WI38 (cell line): ENCODE data around the gene TAGLN.

Experiments
- H3K4me3 ChIP-seq: 2 replicates; pipeline ENCODE4 v1.5.1; 2011; ENCODE audit warnings: low read depth, mild to moderate bottlenecking, control low read depth, low read length
- TF ChIP-seq, protein P1 (sequence below): IDR thresholded peaks from 2 replicates; pipeline ENCODE4 v1.5.1; 2012; ENCODE audit warnings: low read depth, mild to moderate bottlenecking, control low read depth, low read length

TAGLN gene

GRCh38 chr11:117210620-117211019 is 11.4 kb downstream of the TAGLN start:
- no peak overlapping the region for H3K4me3 ChIP-seq
- TF ChIP-seq, protein P1, sequence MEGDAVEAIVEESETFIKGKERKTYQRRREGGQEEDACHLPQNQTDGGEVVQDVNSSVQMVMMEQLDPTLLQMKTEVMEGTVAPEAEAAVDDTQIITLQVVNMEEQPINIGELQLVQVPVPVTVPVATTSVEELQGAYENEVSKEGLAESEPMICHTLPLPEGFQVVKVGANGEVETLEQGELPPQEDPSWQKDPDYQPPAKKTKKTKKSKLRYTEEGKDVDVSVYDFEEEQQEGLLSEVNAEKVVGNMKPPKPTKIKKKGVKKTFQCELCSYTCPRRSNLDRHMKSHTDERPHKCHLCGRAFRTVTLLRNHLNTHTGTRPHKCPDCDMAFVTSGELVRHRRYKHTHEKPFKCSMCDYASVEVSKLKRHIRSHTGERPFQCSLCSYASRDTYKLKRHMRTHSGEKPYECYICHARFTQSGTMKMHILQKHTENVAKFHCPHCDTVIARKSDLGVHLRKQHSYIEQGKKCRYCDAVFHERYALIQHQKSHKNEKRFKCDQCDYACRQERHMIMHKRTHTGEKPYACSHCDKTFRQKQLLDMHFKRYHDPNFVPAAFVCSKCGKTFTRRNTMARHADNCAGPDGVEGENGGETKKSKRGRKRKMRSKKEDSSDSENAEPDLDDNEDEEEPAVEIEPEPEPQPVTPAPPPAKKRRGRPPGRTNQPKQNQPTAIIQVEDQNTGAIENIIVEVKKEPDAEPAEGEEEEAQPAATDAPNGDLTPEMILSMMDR: no peak

DNA sequence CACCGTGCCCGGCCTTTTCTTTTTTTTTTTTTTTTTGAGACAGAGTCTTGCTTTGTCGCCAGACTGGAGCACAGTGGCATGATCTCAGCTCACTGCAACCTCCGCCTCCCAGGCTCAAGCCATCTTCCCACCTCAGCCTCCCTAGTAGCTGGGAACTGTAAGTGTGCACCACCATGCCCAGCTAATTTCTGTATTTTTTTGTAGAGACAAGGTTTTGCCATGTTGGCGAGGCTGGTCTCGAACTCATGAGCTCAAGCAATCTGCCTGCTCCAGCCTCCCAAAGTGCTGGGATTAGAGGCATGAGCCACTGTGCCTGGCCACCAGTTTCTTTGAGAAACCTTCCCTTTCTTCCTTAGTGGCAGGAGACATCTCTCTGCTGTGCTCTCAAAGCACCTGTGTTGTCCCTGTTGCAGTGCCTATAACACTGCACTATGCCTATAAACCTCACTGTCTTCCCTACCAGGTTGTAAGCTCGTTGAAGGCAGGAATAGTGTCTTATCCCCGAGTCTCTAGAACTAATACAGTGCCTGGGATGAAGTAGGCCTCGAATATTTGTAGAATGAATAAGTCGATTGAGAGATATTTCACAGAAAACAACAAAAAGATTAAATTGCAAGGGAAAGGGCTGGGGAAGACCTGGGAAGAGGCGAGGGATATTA is 13.7 kb downstream of the TAGLN start:
- TF ChIP-seq, protein P1: no peak
- no peak overlapping the region for H3K4me3 ChIP-seq

GRCh38 chr11:117214404-117215110 is 15.4 kb downstream of the TAGLN start:
- TF ChIP-seq, protein P1: no peak
- H3K4me3 ChIP-seq: no peak overlapping the region

DNA sequence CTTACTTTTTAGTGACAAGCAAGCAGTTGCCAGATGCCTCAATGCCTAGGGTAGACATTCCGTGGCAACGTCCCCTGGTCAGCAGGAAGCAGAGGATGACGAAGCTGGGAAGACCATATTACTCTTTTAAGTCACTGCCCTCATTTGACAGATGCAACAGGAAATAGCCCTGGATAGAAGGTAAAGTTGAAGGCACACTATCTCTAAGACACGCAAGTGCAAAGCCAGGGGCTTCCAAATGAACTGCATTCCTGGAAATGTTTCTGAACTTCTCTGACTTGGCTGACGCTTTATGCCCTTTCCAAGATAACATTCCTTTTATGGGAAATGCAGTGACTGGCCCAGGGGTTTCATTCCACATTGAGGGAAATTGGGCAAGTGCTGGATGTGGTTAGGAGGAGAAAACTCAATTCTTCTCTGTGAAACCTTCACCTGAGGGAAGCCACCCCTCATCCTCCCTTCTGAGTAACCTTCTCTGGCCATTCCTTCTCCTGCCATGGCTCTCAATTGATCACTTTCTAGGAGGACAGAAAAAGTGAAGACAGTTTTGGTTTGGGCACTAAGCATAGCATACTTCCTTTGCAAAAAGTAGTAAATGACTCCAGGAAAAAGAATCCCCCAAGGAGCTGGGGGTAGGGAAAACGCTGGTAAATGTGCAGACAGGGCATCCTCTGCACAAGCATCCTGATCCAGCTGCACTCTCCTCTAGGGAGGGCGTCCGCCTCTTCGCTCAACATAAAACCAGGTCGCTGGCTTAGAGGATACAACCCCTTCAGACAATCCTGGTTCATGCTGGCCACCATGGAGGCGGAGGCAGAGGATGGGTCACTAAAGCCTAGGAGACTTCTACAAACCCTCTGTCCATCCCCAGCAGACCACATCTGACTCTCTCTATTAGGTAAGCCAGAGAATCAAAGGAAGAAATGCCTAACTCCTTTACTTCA is 18.2 kb downstream of the TAGLN start:
- H3K4me3 ChIP-seq: no peak overlapping the region
- TF ChIP-seq, protein P1: no peak

- TF ChIP-seq, protein P1: no peak
- H3K4me3 ChIP-seq: 0 out of 2 replicates have a peak overlapping the region, but pooled peaks have one; percentile 0
Observed at GRCh38 chr11:117218133-117218915, 19.2 kb downstream of the TAGLN start.

GRCh38 chr11:117219001-117219400 is 19.8 kb downstream of the TAGLN start:
- H3K4me3 ChIP-seq: no peak overlapping the region
- TF ChIP-seq, protein P1: no peak
